HEK293T (cell line): ENCODE results near the gene MIPEP.

Experiments used
- ARNT ChIP-seq: fragments of 450-650 bp; IDR thresholded peaks from 2 replicates; pipeline ENCODE4 v1.6.1; 2017; ENCODE audit warnings: mild to moderate bottlenecking
- CTBP1 ChIP-seq: fragments of 450-650 bp; IDR thresholded peaks from 2 replicates; pipeline ENCODE4 v1.6.1; 2016; ENCODE audit warnings: borderline replicate concordance
- FOXA1 ChIP-seq: fragments of 450-650 bp; IDR thresholded peaks from 2 replicates; pipeline ENCODE4 v1.6.1; 2016; ENCODE audit warnings: mild to moderate bottlenecking
- FOXK2 ChIP-seq: fragments of 450-650 bp; IDR thresholded peaks from 2 replicates; pipeline ENCODE4 v1.6.1; 2016; ENCODE audit warnings: mild to moderate bottlenecking
- FOXM1 ChIP-seq: fragments of 450-650 bp; IDR thresholded peaks from 2 replicates; pipeline ENCODE4 v1.6.1; 2017; ENCODE audit warnings: mild to moderate bottlenecking, borderline replicate concordance
- LEF1 ChIP-seq: fragments of 450-650 bp; IDR thresholded peaks from 2 replicates; pipeline ENCODE4 v1.6.1; 2017; ENCODE audit warnings: mild to moderate bottlenecking, borderline replicate concordance
- SUZ12 ChIP-seq: fragments of 450-650 bp; IDR thresholded peaks from 2 replicates; pipeline ENCODE4 v1.6.1; 2016; ENCODE audit warnings: mild to moderate bottlenecking
- TARDBP ChIP-seq: fragments of 450-650 bp; IDR thresholded peaks from 2 replicates; pipeline ENCODE4 v1.6.1; 2016
- ZNF384 ChIP-seq: fragments of 450-650 bp; IDR thresholded peaks from 2 replicates; pipeline ENCODE4 v1.6.1; 2016
- TF ChIP-seq, protein P1 (sequence below): fragments of 450-650 bp; IDR thresholded peaks from 2 replicates; pipeline ENCODE4 v1.6.1; 2016

DNA sequence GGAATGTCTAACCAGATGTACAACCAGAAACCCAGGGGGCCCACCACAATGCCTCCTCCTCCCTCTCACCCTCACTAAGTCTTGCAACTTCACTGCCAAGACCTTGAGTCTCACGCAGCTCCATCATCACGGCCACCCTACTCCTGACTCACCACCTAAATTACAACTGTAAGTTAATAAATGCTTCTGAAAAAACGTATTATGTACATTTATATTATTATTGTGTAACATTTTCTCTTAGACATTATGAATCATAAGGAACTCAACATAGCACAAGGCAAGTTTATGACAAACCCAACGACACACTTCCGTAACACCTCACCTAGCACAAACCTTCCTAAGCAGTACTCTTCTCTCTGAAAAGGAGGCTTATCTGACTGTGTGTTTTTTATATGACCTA lies 20.7 kb downstream of the MIPEP start:
- TF ChIP-seq SUZ12 (no peak), FOXA1 (no peak), FOXK2 (no peak), CTBP1 (no peak), LEF1 (no peak), TARDBP (no peak), FOXM1 (no peak), ZNF384 (no peak), ARNT (no peak)
- TF ChIP-seq, protein P1, sequence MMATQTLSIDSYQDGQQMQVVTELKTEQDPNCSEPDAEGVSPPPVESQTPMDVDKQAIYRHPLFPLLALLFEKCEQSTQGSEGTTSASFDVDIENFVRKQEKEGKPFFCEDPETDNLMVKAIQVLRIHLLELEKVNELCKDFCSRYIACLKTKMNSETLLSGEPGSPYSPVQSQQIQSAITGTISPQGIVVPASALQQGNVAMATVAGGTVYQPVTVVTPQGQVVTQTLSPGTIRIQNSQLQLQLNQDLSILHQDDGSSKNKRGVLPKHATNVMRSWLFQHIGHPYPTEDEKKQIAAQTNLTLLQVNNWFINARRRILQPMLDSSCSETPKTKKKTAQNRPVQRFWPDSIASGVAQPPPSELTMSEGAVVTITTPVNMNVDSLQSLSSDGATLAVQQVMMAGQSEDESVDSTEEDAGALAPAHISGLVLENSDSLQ, result no peak
